Astrocyte (in vitro differentiated cells and primary cell): ENCODE measurements around the gene PLXND1. TPM values are rescaled to one million over a fixed set of nuclear protein-coding genes. Genes with fewer than 3 reads are reported as not detected.
A peak's percentile ranks its signal among the peaks of the same experiment; 100 is the strongest.

Experiments used
- DNase-seq: peaks from one replicate; pipeline ENCODE4 v3.0.0-alpha.2; 2010; ENCODE audit warnings: low read depth
- FAIRE-seq: peaks from 2 replicates; lab custom pipeline; 2011; peaks lifted over from hg19 to GRCh38; lab: Jason Lieb, UNC
- H2AFZ ChIP-seq: 2 replicates; pipeline ENCODE4 v1.6.0; 2012; ENCODE audit warnings: low read depth, low read length, inconsistent platforms
- H3K27ac ChIP-seq: 2 replicates; pipeline ENCODE4 v1.5.1; 2011; ENCODE audit warnings: low read depth, low read length, inconsistent platforms
- H3K27me3 ChIP-seq: 2 replicates; pipeline ENCODE4 v1.6.0; 2011; ENCODE audit warnings: low read length, inconsistent platforms; ENCODE audit not compliant: insufficient read depth
- H3K36me3 ChIP-seq: 2 replicates; pipeline ENCODE4 v1.5.1; 2011; ENCODE audit warnings: low read length, inconsistent platforms; ENCODE audit not compliant: insufficient read depth
- H3K4me1 ChIP-seq: 2 replicates; pipeline ENCODE4 v1.5.1; 2011; ENCODE audit warnings: low read length, inconsistent platforms; ENCODE audit not compliant: insufficient read depth
- H3K4me2 ChIP-seq: 2 replicates; pipeline ENCODE4 v1.6.0; 2012; ENCODE audit warnings: low read length, inconsistent platforms
- H3K4me3 ChIP-seq: 2 replicates; pipeline ENCODE4 v1.5.1; 2011; ENCODE audit warnings: low read depth, mild to moderate bottlenecking, low read length, inconsistent platforms; ENCODE audit not compliant: insufficient read depth
- H3K79me2 ChIP-seq: 2 replicates; pipeline ENCODE4 v1.6.0; 2012; ENCODE audit warnings: mild to moderate bottlenecking, low read length, inconsistent platforms; ENCODE audit not compliant: insufficient read depth
- H3K9ac ChIP-seq: 2 replicates; pipeline ENCODE4 v1.6.0; 2012; ENCODE audit warnings: mild to moderate bottlenecking, low read length, inconsistent platforms
- H3K9me3 ChIP-seq: 2 replicates; pipeline ENCODE4 v1.5.1; 2012; ENCODE audit warnings: low read depth, mild to moderate bottlenecking, low read length, inconsistent platforms; ENCODE audit not compliant: insufficient read depth
- H4K20me1 ChIP-seq: 2 replicates; pipeline ENCODE4 v1.6.0; 2012; ENCODE audit warnings: low read length, inconsistent platforms; ENCODE audit not compliant: insufficient read depth
- H3K27ac Mint-ChIP-seq: one replicate; pipeline ENCODE4 v1.8.0; 2021; ENCODE audit warnings: mild to moderate bottlenecking, mixed read lengths; ENCODE audit not compliant: unreplicated experiment
- H3K27me3 Mint-ChIP-seq: one replicate; pipeline ENCODE4 v1.8.0; 2021; ENCODE audit warnings: low read depth, mixed read lengths; ENCODE audit not compliant: unreplicated experiment
- H3K36me3 Mint-ChIP-seq: one replicate; pipeline ENCODE4 v1.8.0; 2021; ENCODE audit warnings: low read depth, mixed read lengths; ENCODE audit not compliant: unreplicated experiment
- H3K4me1 Mint-ChIP-seq: one replicate; pipeline ENCODE4 v1.8.0; 2021; ENCODE audit warnings: low read depth, mixed read lengths; ENCODE audit not compliant: unreplicated experiment
- H3K4me3 Mint-ChIP-seq: one replicate; pipeline ENCODE4 v1.8.0; 2021; ENCODE audit warnings: mild to moderate bottlenecking, moderate library complexity, mixed read lengths; ENCODE audit not compliant: unreplicated experiment
- H3K9me3 Mint-ChIP-seq: one replicate; pipeline ENCODE4 v1.8.0; 2021; ENCODE audit warnings: mild to moderate bottlenecking, mixed read lengths; ENCODE audit not compliant: unreplicated experiment
- EZH2 ChIP-seq: IDR thresholded peaks from 2 replicates; pipeline ENCODE4 v1.6.1; 2012; ENCODE audit warnings: mild to moderate bottlenecking, low read length, inconsistent platforms; ENCODE audit not compliant: insufficient read depth
- total RNA-seq: library from RNA; stranded (reverse); gene quantifications from 2 replicates; pipeline ENCODE4 v1.2.1, GENCODE V29; 2021
- TF ChIP-seq, protein P1 (sequence below): IDR thresholded peaks from 2 replicates; pipeline ENCODE4 v1.5.1; 2011; ENCODE audit warnings: low read depth, mild to moderate bottlenecking, inconsistent platforms, low read length, moderate library complexity; ENCODE audit not compliant: insufficient read depth

PLXND1 gene
- total RNA-seq, 1 donor from 2014 or later, result 184 TPM

DNA sequence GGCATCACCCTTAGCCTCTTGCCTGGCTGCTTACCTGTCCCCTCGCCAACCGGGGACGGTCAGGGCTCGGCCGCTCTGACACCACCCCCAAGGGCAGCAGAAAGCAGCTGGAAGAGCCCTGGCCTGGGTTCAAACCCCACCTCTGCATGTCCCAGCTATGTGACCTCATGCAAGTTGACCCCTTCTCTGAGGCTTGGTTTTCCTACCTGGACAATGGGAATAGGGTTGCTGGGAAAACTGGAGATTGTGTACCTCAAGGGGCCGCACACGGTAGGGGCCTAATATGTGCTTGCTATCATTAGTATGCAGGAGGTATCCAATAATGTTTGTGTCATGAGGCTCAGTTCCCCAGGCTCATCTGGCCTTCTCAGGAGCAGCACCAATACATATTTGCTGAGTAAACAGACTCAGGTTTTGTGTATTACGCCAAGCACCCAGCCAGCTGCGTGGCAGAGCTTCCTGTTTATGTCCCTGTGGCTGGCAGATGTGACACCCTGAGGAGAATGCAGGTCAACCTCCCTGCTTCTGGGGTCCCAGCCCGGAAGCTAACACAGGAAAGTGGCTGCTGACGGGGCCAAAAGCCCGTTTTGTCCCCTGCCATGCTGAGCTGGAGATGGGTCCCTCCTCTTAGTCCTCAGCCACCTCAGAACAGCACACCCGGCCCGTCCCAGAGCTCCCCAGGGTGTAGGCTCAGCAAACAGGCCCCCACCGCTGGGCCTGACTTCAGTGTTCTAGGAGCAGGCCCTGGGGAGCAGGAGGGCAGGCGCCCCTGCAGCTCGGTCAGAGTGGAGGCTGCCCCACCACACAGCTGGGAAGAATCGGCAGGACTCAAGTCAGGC, 29.7 kb downstream of the PLXND1 start:
- Histone ChIP-seq H2AFZ (no peak overlapping the region), H3K79me2 (no peaks in the 10 kb centered on the region), H3K27ac (no peak overlapping the region), H4K20me1 (no peaks in the 10 kb centered on the region), H3K9ac (no peak overlapping the region), H3K4me2 (no peak overlapping the region), H3K4me1 (no peaks in the 10 kb centered on the region), H3K4me3 (no peak overlapping the region), H3K36me3 (no peaks in the 10 kb centered on the region), H3K27me3 (no peaks in the 10 kb centered on the region), H3K9me3 (no peaks in the 10 kb centered on the region)
- Mint-ChIP-seq H3K27ac (no peak overlapping the region), H3K36me3 (peaks cover 16% of the 10 kb centered on the region), H3K4me3 (no peak overlapping the region), H3K27me3 (no peaks in the 10 kb centered on the region), H3K4me1 (no peaks in the 10 kb centered on the region), H3K9me3 (no peaks in the 10 kb centered on the region)
- FAIRE-seq, result no peak
- no peak for DNase-seq
- TF ChIP-seq, protein P1, sequence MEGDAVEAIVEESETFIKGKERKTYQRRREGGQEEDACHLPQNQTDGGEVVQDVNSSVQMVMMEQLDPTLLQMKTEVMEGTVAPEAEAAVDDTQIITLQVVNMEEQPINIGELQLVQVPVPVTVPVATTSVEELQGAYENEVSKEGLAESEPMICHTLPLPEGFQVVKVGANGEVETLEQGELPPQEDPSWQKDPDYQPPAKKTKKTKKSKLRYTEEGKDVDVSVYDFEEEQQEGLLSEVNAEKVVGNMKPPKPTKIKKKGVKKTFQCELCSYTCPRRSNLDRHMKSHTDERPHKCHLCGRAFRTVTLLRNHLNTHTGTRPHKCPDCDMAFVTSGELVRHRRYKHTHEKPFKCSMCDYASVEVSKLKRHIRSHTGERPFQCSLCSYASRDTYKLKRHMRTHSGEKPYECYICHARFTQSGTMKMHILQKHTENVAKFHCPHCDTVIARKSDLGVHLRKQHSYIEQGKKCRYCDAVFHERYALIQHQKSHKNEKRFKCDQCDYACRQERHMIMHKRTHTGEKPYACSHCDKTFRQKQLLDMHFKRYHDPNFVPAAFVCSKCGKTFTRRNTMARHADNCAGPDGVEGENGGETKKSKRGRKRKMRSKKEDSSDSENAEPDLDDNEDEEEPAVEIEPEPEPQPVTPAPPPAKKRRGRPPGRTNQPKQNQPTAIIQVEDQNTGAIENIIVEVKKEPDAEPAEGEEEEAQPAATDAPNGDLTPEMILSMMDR, result no peak

DNA sequence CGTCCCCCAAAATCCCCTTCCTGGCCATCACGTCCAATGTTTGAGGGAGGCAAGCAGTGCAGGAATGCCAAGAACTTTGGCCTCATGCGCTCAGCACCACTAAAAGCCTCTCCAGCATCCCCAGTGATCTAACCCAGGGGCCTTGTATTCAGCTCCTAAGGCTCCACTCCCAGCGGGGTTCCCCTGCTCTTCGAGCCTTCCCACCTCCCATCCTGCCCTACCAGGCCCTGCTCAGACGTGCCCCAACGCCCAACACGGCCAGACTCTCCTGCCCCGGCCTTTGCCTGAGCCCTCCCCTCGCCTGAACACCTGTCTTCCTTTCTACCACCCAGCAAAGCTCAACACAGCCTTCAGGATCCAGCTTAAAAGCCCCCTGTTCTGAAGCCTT, 30.5 kb downstream of the PLXND1 start:
- Mint-ChIP-seq H3K4me3 (no peak overlapping the region), H3K27ac (peak overlapping the region; percentile 75), H3K4me1 (no peaks in the 10 kb centered on the region), H3K27me3 (no peaks in the 10 kb centered on the region), H3K9me3 (no peaks in the 10 kb centered on the region), H3K36me3 (peaks cover 10% of the 10 kb centered on the region)
- Histone ChIP-seq H3K27ac (no peak overlapping the region), H3K79me2 (no peaks in the 10 kb centered on the region), H3K36me3 (no peaks in the 10 kb centered on the region), H3K9me3 (no peaks in the 10 kb centered on the region), H3K4me1 (no peaks in the 10 kb centered on the region), H3K4me2 (no peak overlapping the region), H3K27me3 (no peaks in the 10 kb centered on the region), H2AFZ (no peak overlapping the region), H4K20me1 (no peaks in the 10 kb centered on the region), H3K9ac (no peak overlapping the region), H3K4me3 (no peak overlapping the region)
- FAIRE-seq, result no peak
- DNase-seq, result no peak
- TF ChIP-seq EZH2, result no peak
- TF ChIP-seq, protein P1, result no peak
